ENCODE measurements around the gene COA1.

DNA sequence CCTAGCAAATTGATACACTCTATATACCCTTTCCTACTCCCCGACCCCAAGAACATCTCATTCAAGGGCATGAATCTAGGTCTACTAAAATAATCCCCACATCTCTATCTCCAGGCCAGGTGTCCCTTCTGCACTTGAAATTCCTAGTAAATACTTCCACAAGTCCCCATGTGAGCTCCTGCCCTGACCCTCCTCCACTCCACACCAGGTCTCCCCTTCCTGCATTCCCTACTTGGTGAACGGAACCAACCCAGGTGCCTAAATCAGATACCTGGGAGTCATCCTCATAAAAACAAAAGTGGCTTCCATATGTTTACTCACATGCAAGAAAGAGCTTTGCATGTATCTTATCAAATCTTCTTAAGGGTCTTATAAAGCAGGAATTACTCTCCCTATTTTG is 69.2 kb downstream of the COA1 start:
- no peak for TF ChIP-seq ZFP30 (CRISPR knock-in tag; IDR thresholded peaks at IDR 0.05)
- TF ChIP-seq, protein P1, sequence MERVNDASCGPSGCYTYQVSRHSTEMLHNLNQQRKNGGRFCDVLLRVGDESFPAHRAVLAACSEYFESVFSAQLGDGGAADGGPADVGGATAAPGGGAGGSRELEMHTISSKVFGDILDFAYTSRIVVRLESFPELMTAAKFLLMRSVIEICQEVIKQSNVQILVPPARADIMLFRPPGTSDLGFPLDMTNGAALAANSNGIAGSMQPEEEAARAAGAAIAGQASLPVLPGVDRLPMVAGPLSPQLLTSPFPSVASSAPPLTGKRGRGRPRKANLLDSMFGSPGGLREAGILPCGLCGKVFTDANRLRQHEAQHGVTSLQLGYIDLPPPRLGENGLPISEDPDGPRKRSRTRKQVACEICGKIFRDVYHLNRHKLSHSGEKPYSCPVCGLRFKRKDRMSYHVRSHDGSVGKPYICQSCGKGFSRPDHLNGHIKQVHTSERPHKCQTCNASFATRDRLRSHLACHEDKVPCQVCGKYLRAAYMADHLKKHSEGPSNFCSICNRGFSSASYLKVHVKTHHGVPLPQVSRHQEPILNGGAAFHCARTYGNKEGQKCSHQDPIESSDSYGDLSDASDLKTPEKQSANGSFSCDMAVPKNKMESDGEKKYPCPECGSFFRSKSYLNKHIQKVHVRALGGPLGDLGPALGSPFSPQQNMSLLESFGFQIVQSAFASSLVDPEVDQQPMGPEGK (CRISPR knock-in tag; IDR thresholded peaks at IDR 0.05; ENCODE audit: borderline replicate concordance) = no peak
- TF ChIP-seq, protein P2, sequence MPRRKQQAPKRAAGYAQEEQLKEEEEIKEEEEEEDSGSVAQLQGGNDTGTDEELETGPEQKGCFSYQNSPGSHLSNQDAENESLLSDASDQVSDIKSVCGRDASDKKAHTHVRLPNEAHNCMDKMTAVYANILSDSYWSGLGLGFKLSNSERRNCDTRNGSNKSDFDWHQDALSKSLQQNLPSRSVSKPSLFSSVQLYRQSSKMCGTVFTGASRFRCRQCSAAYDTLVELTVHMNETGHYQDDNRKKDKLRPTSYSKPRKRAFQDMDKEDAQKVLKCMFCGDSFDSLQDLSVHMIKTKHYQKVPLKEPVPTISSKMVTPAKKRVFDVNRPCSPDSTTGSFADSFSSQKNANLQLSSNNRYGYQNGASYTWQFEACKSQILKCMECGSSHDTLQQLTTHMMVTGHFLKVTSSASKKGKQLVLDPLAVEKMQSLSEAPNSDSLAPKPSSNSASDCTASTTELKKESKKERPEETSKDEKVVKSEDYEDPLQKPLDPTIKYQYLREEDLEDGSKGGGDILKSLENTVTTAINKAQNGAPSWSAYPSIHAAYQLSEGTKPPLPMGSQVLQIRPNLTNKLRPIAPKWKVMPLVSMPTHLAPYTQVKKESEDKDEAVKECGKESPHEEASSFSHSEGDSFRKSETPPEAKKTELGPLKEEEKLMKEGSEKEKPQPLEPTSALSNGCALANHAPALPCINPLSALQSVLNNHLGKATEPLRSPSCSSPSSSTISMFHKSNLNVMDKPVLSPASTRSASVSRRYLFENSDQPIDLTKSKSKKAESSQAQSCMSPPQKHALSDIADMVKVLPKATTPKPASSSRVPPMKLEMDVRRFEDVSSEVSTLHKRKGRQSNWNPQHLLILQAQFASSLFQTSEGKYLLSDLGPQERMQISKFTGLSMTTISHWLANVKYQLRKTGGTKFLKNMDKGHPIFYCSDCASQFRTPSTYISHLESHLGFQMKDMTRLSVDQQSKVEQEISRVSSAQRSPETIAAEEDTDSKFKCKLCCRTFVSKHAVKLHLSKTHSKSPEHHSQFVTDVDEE (CRISPR knock-in tag; IDR thresholded peaks at IDR 0.05) = no peak
- no peak for TF ChIP-seq ZNF8 (CRISPR knock-in tag; IDR thresholded peaks at IDR 0.05)
- no peak for TF ChIP-seq RARB (CRISPR knock-in tag; IDR thresholded peaks at IDR 0.05)
- no peak for TF ChIP-seq BACH2 (CRISPR knock-in tag; IDR thresholded peaks at IDR 0.05; ENCODE audit: borderline replicate concordance)

All from SK-N-SH treated with all-trans-retinoic acid at 6 μM for 48 hours (cell line).